ENCODE results near the gene GBA2. TPM values are rescaled to one million over a fixed set of nuclear protein-coding genes. Genes with fewer than 3 reads are reported as not detected.

The GBA2 gene
- total RNA-seq, 1 donor from 2014 or later, result 69.8 TPM

DNA sequence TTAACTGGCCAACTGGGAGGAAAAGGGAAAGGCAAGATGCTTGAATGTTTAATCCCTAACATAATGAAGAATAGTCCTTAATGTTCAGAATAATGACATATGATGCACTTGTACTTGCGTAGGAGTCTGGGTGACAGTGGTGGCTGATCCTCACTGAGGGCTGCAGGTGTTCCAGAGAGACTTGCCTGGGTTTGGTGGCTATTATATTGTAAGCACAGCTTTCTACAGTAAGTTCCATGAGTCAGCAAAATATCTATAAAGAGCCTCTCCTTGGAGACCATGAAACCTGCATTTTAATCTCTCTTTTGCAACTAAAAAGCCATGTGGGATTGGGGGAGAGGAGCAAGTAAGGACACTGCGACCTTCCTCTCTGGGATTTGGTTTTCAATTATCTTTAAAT is 40.5 kb upstream of the GBA2 start:
- peaks cover 28% of the 10 kb centered on the region for H3K4me1 Mint-ChIP-seq (ENCODE audit: unreplicated experiment)
- H3K27ac Mint-ChIP-seq (ENCODE audit: unreplicated experiment), result no peak overlapping the region
- no peaks in the 10 kb centered on the region for H3K9me3 Mint-ChIP-seq (ENCODE audit: unreplicated experiment)
- H3K27me3 Mint-ChIP-seq (ENCODE audit: unreplicated experiment), result peaks cover 12% of the 10 kb centered on the region
- TF ChIP-seq, protein P1, sequence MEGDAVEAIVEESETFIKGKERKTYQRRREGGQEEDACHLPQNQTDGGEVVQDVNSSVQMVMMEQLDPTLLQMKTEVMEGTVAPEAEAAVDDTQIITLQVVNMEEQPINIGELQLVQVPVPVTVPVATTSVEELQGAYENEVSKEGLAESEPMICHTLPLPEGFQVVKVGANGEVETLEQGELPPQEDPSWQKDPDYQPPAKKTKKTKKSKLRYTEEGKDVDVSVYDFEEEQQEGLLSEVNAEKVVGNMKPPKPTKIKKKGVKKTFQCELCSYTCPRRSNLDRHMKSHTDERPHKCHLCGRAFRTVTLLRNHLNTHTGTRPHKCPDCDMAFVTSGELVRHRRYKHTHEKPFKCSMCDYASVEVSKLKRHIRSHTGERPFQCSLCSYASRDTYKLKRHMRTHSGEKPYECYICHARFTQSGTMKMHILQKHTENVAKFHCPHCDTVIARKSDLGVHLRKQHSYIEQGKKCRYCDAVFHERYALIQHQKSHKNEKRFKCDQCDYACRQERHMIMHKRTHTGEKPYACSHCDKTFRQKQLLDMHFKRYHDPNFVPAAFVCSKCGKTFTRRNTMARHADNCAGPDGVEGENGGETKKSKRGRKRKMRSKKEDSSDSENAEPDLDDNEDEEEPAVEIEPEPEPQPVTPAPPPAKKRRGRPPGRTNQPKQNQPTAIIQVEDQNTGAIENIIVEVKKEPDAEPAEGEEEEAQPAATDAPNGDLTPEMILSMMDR (IDR thresholded peaks at IDR 0.05), result no peak
- H3K4me3 Mint-ChIP-seq (ENCODE audit: unreplicated experiment), result no peak overlapping the region
- H3K36me3 Mint-ChIP-seq (ENCODE audit: unreplicated experiment), result peaks cover 2% of the 10 kb centered on the region
- no peak for DNase-seq (ENCODE audit: extremely low spot score, unreplicated experiment)

DNA sequence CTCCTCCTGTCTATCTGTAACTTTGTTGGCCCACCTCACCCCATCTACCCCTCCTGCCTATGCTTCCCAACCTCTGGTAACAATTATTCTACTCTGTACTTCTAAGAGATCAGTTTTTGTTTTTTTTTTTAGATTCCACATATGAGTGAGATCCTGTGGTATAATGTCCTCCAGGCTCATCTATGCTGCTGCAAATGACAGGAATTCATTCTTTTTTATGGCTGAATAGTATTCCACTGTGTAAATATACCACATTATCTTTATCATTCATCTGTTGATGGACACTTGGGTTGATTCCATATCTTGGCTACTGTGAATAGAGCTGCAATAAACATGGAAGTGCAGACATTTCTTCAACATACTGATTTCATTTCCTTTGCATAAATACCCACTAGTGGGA is 34.4 kb upstream of the GBA2 start:
- no peaks in the 10 kb centered on the region for H3K36me3 Mint-ChIP-seq (ENCODE audit: unreplicated experiment)
- TF ChIP-seq, protein P1 (IDR thresholded peaks at IDR 0.05), result no peak
- no peaks in the 10 kb centered on the region for H3K9me3 Mint-ChIP-seq (ENCODE audit: unreplicated experiment)
- H3K27ac Mint-ChIP-seq (ENCODE audit: unreplicated experiment), result no peak overlapping the region
- H3K27me3 Mint-ChIP-seq (ENCODE audit: unreplicated experiment), result peaks cover 47% of the 10 kb centered on the region
- no peaks in the 10 kb centered on the region for H3K4me1 Mint-ChIP-seq (ENCODE audit: unreplicated experiment)
- no peak for DNase-seq (ENCODE audit: extremely low spot score, unreplicated experiment)
- H3K4me3 Mint-ChIP-seq (ENCODE audit: unreplicated experiment), result no peak overlapping the region

DNA sequence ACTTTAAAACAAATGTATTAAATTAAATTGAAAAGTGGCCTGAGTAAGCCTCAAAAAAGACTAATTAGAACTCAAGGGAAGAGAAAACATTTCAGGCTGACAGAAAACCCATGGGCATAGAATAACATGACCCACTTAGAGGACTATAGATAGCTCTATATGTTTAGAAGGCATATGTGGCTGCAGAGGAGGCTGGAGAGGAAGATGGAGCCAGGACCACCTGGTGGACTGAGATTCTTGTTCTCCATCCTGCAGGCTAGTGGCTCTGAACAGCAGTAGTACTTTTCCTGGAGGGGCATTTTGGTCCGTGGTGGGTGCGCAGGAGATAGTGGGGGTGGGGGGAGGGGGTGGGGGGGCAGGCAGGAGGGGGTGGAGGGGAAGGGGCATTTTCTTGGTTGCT is 32.0 kb upstream of the GBA2 start:
- no peaks in the 10 kb centered on the region for H3K36me3 Mint-ChIP-seq (ENCODE audit: unreplicated experiment)
- H3K9me3 Mint-ChIP-seq (ENCODE audit: unreplicated experiment), result no peaks in the 10 kb centered on the region
- no peak for DNase-seq (ENCODE audit: extremely low spot score, unreplicated experiment)
- H3K4me3 Mint-ChIP-seq (ENCODE audit: unreplicated experiment), result no peak overlapping the region
- TF ChIP-seq, protein P1 (IDR thresholded peaks at IDR 0.05), result no peak
- peaks cover 47% of the 10 kb centered on the region for H3K27me3 Mint-ChIP-seq (ENCODE audit: unreplicated experiment)
- H3K27ac Mint-ChIP-seq (ENCODE audit: unreplicated experiment), result no peak overlapping the region
- H3K4me1 Mint-ChIP-seq (ENCODE audit: unreplicated experiment), result no peaks in the 10 kb centered on the region

DNA sequence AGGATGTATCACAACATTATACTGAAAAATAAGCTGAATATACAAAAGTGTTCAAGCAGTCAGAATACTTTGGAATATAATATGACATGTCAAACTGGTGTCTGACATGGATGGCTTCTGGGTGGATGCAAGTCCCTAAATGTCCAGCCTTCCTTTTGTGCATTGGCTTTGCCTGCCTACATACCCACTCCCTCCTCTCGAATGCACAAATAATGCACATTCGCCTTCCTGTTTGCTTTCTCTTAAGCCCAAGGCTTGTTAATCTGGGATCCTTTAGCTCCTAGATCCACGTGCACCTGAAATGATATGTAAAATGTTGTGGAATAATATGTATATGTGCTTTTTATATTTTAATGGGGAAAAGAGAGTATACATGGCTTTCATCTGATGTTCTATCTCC is 29.5 kb upstream of the GBA2 start:
- no peaks in the 10 kb centered on the region for H3K4me1 Mint-ChIP-seq (ENCODE audit: unreplicated experiment)
- no peak overlapping the region for H3K4me3 Mint-ChIP-seq (ENCODE audit: unreplicated experiment)
- DNase-seq (ENCODE audit: extremely low spot score, unreplicated experiment), result no peak
- H3K36me3 Mint-ChIP-seq (ENCODE audit: unreplicated experiment), result no peaks in the 10 kb centered on the region
- H3K27me3 Mint-ChIP-seq (ENCODE audit: unreplicated experiment), result peaks cover 32% of the 10 kb centered on the region
- H3K27ac Mint-ChIP-seq (ENCODE audit: unreplicated experiment), result no peak overlapping the region
- TF ChIP-seq, protein P1 (IDR thresholded peaks at IDR 0.05), result no peak
- no peaks in the 10 kb centered on the region for H3K9me3 Mint-ChIP-seq (ENCODE audit: unreplicated experiment)

DNA sequence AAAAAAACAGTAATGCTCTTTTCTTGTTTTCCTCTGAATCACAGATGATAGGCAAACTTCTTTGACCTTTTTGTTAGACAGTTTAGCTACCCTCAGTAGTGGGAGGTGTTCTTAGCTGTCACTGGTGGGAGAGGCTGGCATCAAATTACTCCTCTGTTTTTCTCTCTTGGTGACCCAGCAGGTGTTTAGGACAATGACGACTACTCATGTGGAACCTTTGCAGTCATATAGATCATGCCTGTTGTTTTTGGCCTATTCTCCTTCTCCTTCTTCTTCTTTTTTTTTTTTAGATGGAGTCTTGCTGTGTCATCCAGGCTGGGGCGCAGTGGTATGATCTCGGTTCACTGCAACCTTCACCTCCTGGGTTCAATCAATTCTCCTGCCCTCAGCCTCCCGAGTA is 27.0 kb upstream of the GBA2 start:
- Mint-ChIP-seq H3K9me3 (ENCODE audit: unreplicated experiment) (no peaks in the 10 kb centered on the region), H3K4me3 (ENCODE audit: unreplicated experiment) (no peak overlapping the region), H3K36me3 (ENCODE audit: unreplicated experiment) (no peaks in the 10 kb centered on the region), H3K4me1 (ENCODE audit: unreplicated experiment) (no peaks in the 10 kb centered on the region), H3K27me3 (ENCODE audit: unreplicated experiment) (peaks cover 24% of the 10 kb centered on the region), H3K27ac (ENCODE audit: unreplicated experiment) (no peak overlapping the region)
- no peak for DNase-seq (ENCODE audit: extremely low spot score, unreplicated experiment)
- TF ChIP-seq, protein P1 (IDR thresholded peaks at IDR 0.05), result no peak
